Measurements from ENCODE around the gene SLC12A7.
A peak's percentile ranks its signal among the peaks of the same experiment; 100 is the strongest.

Gene SLC12A7

GRCh38 chr5:1073239-1074102 is 38.4 kb downstream of the SLC12A7 start:
- Mint-ChIP-seq H3K4me3 (no peak overlapping the region), H3K27me3 (ENCODE audit: low read depth, poor library complexity) (peaks cover 2% of the 10 kb centered on the region), H3K4me1 (no peaks in the 10 kb centered on the region), H3K9me3 (no peaks in the 10 kb centered on the region), H3K36me3 (ENCODE audit: low read depth) (peaks cover 2% of the 10 kb centered on the region), H3K27ac (no peak overlapping the region)
- TF ChIP-seq CTCF (IDR thresholded peaks at IDR 0.05): no peak
- no peak for DNase-seq

- DNase-seq: no peak
- H3K4me3 Mint-ChIP-seq: no peak overlapping the region
- H3K27ac Mint-ChIP-seq: no peak overlapping the region
- H3K27me3 Mint-ChIP-seq (ENCODE audit: low read depth, poor library complexity): no peaks in the 10 kb centered on the region
- H3K36me3 Mint-ChIP-seq (ENCODE audit: low read depth): peaks cover 5% of the 10 kb centered on the region
- H3K9me3 Mint-ChIP-seq: no peaks in the 10 kb centered on the region
- peaks cover 15% of the 10 kb centered on the region for H3K4me1 Mint-ChIP-seq
- TF ChIP-seq CTCF (IDR thresholded peaks at IDR 0.05): no peak
These were observed 42.2 kb downstream of the SLC12A7 start for GRCh38 chr5:1069720-1070088.

- Mint-ChIP-seq H3K36me3 (ENCODE audit: low read depth) (peaks cover 5% of the 10 kb centered on the region), H3K27ac (no peak overlapping the region), H3K4me1 (peaks cover 15% of the 10 kb centered on the region), H3K9me3 (no peaks in the 10 kb centered on the region), H3K27me3 (ENCODE audit: low read depth, poor library complexity) (no peaks in the 10 kb centered on the region), H3K4me3 (no peak overlapping the region)
- no peak for DNase-seq
- no peak for TF ChIP-seq CTCF (IDR thresholded peaks at IDR 0.05)
These were observed 42.8 kb downstream of the SLC12A7 start for GRCh38 chr5:1068895-1069719.

GRCh38 chr5:1068204-1068894 is 43.5 kb downstream of the SLC12A7 start:
- Mint-ChIP-seq H3K9me3 (no peaks in the 10 kb centered on the region), H3K27ac (no peak overlapping the region), H3K36me3 (ENCODE audit: low read depth) (peaks cover 5% of the 10 kb centered on the region), H3K4me3 (no peak overlapping the region), H3K4me1 (peaks cover 15% of the 10 kb centered on the region), H3K27me3 (ENCODE audit: low read depth, poor library complexity) (no peaks in the 10 kb centered on the region)
- DNase-seq: no peak
- TF ChIP-seq CTCF (IDR thresholded peaks at IDR 0.05): no peak

GRCh38 chr5:1067141-1068121 is 44.4 kb downstream of the SLC12A7 start:
- no peaks in the 10 kb centered on the region for H3K9me3 Mint-ChIP-seq
- peaks cover 16% of the 10 kb centered on the region for H3K4me1 Mint-ChIP-seq
- H3K4me3 Mint-ChIP-seq: no peak overlapping the region
- no peak for DNase-seq
- no peak for TF ChIP-seq CTCF (IDR thresholded peaks at IDR 0.05)
- H3K27me3 Mint-ChIP-seq (ENCODE audit: low read depth, poor library complexity): no peaks in the 10 kb centered on the region
- peaks cover 5% of the 10 kb centered on the region for H3K36me3 Mint-ChIP-seq (ENCODE audit: low read depth)
- H3K27ac Mint-ChIP-seq: peak overlapping the region; percentile 92
